GM18519 (cell line): ENCODE data around the gene CD6.

Source experiments
- ATAC-seq: cut with Tn5 transposase; IDR thresholded peaks from one replicate; pipeline ENCODE4 v1.9.1; 2021; ENCODE audit warnings: mild to moderate bottlenecking, moderate library complexity; ENCODE audit not compliant: unreplicated experiment, low FRiP score

The CD6 gene

GRCh38 chr11:61024938-61025820 is 53.7 kb downstream of the CD6 start:
- no peak for ATAC-seq

GRCh38 chr11:61025821-61026120 is 54.3 kb downstream of the CD6 start:
- no peak for ATAC-seq

DNA sequence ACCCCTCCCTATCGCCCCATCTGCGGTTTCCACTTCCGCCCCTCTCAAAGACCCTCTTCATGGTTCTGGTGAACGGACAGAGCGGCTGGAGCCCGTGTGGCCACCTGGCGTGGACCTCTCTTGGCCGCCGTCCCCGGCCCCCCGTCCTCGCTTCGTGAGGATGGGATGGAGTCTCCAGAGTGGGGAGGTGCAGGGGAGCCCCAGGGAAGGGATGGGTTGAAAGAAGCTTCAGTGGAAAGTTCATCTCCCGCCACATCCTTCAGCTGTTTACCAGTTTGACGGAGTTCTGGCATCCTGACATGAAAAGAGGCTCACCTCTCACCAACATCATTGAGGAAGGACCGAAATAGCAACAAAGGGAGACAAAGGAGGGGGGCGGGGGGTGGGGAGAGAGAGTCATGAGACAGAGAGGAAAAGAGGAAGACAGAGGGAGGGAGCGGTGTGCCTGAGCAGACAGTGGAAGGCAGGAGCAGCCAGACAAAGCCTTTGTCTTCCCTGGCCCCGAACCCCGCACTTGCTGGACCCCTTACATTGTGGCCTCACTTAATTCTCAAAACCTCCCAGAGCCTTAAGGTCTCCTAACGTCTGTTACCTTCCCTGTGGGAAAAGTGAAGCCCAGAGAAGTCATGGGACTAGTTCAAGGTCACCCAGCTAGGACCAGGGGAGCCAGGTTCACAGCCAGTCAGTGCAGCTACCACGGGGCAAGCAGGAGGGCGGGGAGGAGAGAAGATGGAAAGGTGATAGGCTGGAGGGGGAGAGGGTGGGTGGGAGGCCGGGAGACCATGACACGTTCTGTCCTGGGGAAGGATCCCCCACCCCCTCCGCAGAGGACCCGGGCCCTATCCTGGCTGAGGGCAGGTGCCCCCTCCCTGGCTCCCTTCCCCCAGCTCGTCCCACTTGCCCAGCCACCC is 54.9 kb downstream of the CD6 start:
- ATAC-seq: no peak

DNA sequence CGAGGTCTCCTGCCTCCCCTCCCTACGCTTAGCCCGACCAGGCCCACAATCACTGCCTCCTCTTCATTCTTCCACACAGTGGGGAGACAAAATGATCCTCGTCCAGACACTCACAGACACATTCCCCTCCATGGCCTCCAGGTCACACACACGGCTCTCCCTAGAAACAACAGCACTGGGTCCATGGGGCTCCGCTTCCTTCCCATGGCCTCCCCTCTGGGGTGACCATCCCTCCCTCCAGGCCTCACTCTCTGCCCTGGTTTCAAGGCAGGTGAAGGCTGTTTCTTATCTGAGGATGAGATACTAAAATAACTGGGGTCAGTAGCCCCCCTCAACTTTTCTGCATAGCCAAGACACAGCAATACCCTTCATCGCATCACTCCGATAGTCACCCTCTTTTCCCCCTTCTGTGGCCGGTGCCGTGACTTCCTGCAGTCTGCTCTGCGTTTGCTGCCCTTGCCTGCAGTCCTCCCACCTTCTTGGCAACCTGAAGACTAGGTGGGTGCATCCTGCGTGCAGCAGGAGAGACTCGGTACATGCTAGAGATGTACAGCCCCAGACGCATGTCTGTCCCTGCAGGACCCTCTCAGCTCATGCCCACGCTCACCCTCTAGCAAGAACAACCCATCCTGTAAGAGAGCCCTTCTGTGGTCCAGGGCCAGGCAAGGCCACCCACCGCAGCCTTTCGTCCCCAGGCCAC is 55.8 kb downstream of the CD6 start:
- no peak for ATAC-seq

DNA sequence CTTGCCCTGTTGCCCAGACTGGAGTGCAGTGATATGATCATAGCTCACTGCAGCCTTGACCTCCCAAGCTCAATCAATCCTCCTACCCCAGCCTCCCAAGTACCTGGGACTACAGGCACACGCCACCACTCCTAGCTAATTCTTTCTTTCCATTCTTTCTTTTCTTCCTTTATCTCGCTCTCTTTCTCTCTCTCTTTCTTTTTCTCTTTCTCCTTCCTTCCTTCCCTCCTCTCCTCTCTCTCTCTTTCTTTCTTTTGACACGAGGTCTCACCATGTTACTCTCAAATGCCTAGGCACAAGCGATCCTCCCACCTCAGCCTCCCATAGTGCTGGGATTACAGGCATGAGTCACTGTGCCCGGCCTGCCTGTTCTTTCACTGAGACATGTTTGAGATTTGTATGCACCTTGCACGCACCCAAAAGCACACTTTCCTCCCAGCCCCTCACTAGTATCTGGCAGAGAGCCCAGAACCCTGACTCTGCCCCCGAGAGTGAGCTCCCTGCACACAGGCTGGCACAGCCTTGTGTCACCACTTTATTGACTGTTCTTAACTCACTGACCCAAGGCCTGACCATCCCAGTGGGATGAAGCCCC is 56.8 kb downstream of the CD6 start:
- ATAC-seq: peak; percentile 49

GRCh38 chr11:61032824-61033223 is 61.3 kb downstream of the CD6 start:
- ATAC-seq: no peak

DNA sequence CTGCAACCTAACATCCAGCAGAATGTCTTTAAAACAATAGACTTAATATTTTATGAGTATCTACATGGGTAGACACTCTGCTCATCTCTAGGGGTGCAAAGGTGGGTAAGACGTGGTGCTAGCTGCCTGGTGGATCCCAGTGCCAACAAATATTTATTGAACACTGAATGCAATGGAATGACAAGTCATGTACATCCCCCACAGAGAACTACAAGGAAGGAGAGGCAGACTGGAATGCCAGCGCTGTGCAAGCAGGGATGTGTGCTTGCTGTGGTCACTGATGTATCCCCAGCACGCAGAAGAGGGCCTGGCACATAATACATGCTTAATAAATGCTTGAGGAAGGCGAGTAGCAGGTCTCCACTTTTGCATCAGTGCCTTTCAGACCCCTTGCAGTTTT is 61.9 kb downstream of the CD6 start:
- no peak for ATAC-seq

GRCh38 chr11:61034111-61034510 is 62.6 kb downstream of the CD6 start:
- no peak for ATAC-seq

DNA sequence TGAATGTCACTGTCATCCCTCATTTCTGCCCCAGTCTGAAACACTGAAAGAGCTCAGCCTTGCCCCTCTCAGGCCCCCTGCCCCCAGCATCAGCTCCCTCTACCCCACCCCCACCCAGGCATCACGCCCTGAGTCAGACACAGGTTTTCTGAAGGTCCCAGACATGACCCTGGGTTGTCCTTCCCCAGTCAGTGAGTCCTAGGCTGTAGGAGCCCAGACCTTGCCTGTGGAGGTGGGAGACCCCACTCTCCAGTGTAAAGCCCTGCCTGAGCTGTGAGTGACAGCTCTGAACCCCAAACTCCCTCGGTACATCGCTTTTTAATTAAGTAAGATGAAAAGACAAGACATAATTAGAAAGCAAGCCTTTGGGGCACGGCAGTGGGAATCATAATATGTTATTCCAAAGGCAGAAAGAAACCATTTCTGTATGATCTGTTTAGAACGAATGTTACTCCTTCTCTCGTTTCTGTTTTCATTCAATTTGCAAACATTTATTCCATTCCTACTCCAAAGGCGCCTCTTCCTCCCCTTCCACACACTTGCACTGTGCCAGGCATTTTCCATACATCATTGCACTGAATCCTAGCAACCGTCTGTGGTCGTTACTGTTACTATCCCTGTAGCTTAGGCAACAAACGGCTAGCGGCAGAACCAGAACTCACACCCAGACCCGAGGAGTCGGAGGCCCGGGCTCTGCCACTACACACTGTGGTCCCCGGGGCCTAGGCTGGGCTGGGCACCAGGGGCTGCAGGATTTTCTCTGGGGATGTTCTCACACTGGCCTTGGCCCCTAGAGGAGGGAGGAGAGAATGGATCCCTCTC is 63.4 kb downstream of the CD6 start:
- no peak for ATAC-seq

GRCh38 chr11:61035526-61035835 is 64.0 kb downstream of the CD6 start:
- no peak for ATAC-seq

DNA sequence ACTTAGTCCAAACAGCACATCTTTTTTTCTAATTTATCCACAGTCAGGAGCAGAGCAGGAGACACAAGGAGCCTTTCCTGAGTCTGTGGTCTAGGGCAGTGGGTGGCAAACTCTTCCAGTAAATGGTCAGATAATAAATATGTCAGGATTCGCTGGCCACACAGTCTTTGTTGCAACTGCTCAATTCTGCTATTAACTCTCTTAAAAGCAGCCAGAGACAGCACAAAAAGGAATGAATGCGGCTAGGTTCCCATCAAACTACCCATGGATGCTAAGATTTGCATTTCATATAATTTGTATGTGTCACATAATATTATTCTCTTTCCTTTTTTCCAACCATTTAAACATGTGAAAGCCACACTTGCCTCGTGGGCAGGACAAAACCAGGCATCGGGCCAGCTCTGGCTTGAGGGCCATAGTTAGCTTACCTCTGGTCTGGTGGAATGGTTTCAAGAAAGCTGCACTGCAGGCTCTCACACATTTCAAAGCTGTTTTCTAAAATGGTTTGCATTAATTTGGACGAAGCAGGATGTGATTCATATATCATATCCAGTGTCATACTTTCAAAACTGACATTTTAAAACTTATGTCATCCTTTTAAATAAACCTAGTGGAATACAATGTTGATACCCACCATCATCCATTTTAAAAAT is 66.1 kb downstream of the CD6 start:
- no peak for ATAC-seq

DNA sequence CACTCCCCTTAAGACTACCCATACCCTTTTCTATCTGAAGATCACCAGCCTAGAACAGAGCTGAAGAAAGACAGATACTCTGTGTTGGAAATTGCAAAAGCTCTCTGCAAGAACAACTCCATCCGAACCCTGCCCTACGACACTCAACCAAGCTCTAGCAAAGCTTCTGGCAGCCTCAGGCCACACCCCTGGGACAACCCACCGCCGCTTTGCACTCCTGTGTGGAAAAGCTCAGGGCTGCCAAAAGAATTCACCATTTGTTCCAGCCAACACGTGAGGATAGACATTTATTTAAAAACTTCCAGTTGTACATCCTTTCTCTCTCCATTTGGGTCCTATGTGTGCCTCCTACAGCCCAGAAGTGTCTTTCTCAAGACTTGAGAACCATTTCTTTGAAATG is 68.4 kb downstream of the CD6 start:
- ATAC-seq: no peak

DNA sequence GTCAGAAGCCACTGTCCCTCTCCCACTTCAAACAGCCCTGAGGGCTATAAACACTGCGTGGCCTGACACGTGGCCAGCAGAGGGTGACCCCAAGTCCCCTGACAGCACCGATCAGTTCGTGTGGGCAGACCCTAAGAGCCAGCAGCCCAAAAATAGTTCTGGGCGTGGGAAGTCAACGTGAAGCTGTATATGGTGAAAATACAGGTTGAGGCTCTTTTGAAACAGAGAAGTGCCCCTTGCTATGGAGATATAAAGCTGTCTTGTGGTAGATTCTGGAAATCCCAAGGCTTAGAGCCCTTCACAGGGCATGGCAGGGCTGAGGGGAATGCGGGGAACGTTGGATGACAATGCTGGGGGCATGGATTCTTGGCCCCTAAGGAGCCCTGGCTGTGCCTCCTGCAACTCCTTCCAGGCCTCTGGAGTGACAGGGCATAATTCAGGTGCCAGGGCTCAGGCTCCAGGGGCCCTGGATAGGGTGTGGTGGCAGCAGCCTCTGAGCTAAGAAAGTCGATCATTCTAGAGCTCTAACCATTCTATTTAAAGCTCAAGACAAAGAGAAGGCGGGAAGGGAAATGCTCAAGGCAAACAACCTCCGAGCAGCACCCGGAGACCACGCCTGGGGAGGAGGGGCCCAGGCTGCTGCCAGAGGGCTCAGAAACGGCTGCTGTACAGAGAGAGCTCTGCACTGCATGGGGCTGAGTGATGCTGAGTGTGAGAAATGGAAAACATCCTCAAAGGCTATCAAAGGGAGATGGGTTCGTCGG is 70.5 kb downstream of the CD6 start:
- ATAC-seq: peak; percentile 72

DNA sequence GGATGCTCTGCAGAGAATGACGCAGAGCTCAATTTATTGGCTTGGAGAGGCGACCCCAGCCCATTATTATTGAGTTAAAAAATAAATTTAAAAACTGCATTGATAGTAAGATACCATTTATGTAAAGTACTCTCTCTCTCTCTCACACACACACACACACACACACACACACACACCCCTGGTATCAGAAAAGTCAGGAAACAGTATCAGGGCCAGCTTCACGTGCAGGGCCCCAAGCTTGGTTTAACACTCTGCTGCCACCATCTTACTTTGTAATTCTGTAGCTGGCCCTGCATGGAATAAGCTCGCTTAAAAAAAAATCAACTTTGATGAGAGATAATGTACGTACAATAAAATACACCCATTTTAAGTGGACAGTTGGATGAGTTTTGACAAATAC is 71.1 kb downstream of the CD6 start:
- no peak for ATAC-seq

DNA sequence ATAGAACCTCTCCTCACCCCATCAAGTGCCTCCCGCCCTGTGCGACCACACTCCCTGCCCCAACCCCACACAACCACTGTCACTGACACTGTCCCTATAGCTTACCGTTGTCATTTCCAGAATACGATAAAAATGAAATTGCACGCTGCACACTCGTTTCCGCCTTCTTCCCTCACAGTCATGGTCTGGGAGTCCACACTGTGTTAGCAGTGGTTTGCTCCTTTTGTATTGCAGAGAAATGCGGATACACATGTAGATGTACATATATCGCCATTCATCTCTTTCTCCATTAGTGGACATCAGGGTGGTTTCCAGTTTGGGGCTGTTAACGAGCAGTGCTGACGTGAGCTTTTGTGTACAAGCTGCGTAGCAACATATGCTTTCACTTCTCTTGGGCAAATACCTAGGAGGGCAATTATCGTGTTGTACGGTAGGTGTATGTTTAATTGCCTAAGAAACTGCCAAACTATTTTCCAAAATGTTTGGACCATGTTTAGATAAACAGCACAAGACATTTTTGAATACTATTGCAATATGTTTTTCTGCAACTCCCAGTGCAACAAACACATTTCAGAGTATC is 71.6 kb downstream of the CD6 start:
- no peak for ATAC-seq

DNA sequence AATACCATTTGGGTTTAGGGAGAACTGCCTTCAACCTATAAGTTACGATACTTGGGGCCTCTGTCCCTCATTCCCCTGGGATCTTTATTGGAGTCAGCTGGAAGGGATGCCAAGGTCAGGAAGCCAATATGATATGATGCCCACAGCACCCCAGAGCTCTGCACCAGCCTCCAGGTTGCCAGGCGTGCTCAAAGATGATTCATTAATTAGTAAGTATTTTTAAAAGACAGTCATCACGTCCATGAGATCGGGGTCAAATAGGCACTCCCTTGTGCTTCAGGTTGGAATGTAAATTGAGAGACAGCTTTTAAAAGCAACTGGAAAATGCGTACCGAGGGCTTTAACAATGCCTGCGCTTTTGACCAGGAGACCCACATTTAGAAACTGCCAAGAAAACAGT is 73.8 kb downstream of the CD6 start:
- no peak for ATAC-seq

GRCh38 chr11:61046833-61047232 is 75.4 kb downstream of the CD6 start:
- no peak for ATAC-seq

GRCh38 chr11:61048368-61049062 is 77.0 kb downstream of the CD6 start:
- no peak for ATAC-seq
